Neuronal stem cell (in vitro differentiated cells): ENCODE data around the gene BRD1.

ENCODE experiments used
- DNase-seq: peaks from one replicate; pipeline ENCODE4 v3.0.0-alpha.2; 2013; ENCODE audit warnings: low spot score
- H2AFZ ChIP-seq: one replicate; pipeline ENCODE4 v1.6.1; 2013; ENCODE audit warnings: mild to moderate bottlenecking, low read length, inconsistent platforms
- H2AK5ac ChIP-seq: 2 replicates; pipeline ENCODE4 v1.6.1; 2013; ENCODE audit warnings: low read depth, mild to moderate bottlenecking, inconsistent platforms, low read length, moderate library complexity, mixed read lengths
- H2BK120ac ChIP-seq: 2 replicates; pipeline ENCODE4 v1.6.1; 2013; ENCODE audit warnings: low read depth, mild to moderate bottlenecking, inconsistent platforms, low read length, moderate library complexity, mixed read lengths
- H2BK12ac ChIP-seq: one replicate; pipeline ENCODE4 v1.6.1; 2013; ENCODE audit warnings: low read length, inconsistent platforms
- H2BK15ac ChIP-seq: 2 replicates; pipeline ENCODE4 v1.6.1; 2013; ENCODE audit warnings: mild to moderate bottlenecking, low read length, inconsistent platforms, mixed read lengths
- H2BK5ac ChIP-seq: one replicate; pipeline ENCODE4 v1.6.1; 2013; ENCODE audit warnings: inconsistent platforms, mild to moderate bottlenecking, low read length, moderate library complexity
- H3K14ac ChIP-seq: one replicate; pipeline ENCODE4 v1.6.1; 2013; ENCODE audit warnings: low read length, inconsistent platforms
- H3K18ac ChIP-seq: 2 replicates; pipeline ENCODE4 v1.6.1; 2013; ENCODE audit warnings: low read length, inconsistent platforms
- H3K23ac ChIP-seq: 2 replicates; pipeline ENCODE4 v1.6.1; 2013; ENCODE audit warnings: low read depth, mild to moderate bottlenecking, mixed read lengths, low read length, inconsistent platforms; ENCODE audit not compliant: poor library complexity
- H3K27ac ChIP-seq: replicated peaks from 3 replicates; pipeline ENCODE4 v1.5.1; 2013; ENCODE audit warnings: low read length, inconsistent platforms
- H3K27me3 ChIP-seq, 3 experiments: 2 replicates each; pipeline ENCODE4 v1.6.1; 2013; ENCODE audit warnings: low read length in 3 of 3, mild to moderate bottlenecking in 2 of 3, inconsistent platforms in 1 of 3, low read depth in 1 of 3, mixed read lengths in 1 of 3, moderate library complexity in 1 of 3; ENCODE audit not compliant: control insufficient read depth in 3 of 3, insufficient read depth in 3 of 3
- H3K36me3 ChIP-seq, 2 donors: replicated peaks in 1 of 2; 2 replicates each; pipeline ENCODE4 v1.6.1; 2013; ENCODE audit warnings: low read length in 2 of 2; ENCODE audit not compliant: control insufficient read depth in 2 of 2, insufficient read depth in 2 of 2
- H3K4ac ChIP-seq: 2 replicates; pipeline ENCODE4 v1.6.1; 2013; ENCODE audit warnings: inconsistent platforms, mild to moderate bottlenecking, low read length, moderate library complexity
- H3K4me1 ChIP-seq, 2 donors: 1 replicate in 1 of 2; 2 replicates in 1 of 2; pipeline ENCODE4 v1.6.1; 2013; ENCODE audit warnings: low read length in 2 of 2, low read depth in 1 of 2; ENCODE audit not compliant: control insufficient read depth in 2 of 2, insufficient read depth in 1 of 2
- H3K4me2 ChIP-seq: one replicate; pipeline ENCODE4 v1.6.1; 2013; ENCODE audit warnings: mild to moderate bottlenecking, low read length, inconsistent platforms; ENCODE audit not compliant: insufficient read depth, poor library complexity, severe bottlenecking
- H3K4me3 ChIP-seq, 2 donors: 2 replicates each; pipeline ENCODE4 v1.5.1; 2013; ENCODE audit warnings: low read length in 2 of 2, mild to moderate bottlenecking in 2 of 2, inconsistent platforms in 1 of 2, moderate library complexity in 1 of 2
- H3K79me1 ChIP-seq: one replicate; pipeline ENCODE4 v1.6.1; 2013; ENCODE audit warnings: low read depth, mild to moderate bottlenecking, inconsistent platforms, low read length, moderate library complexity
- H3K9ac ChIP-seq: one replicate; pipeline ENCODE4 v1.6.1; 2013; ENCODE audit warnings: mild to moderate bottlenecking, low read depth, low read length, inconsistent platforms; ENCODE audit not compliant: poor library complexity
- H3K9me3 ChIP-seq, 2 donors: replicated peaks in 1 of 2; 2 replicates each; pipeline versions ENCODE3 to v1.6.1; 2013; ENCODE audit warnings: low read length in 2 of 2, mild to moderate bottlenecking in 2 of 2, inconsistent platforms in 1 of 2, low read depth in 1 of 2, mixed read lengths in 1 of 2, moderate library complexity in 1 of 2; ENCODE audit not compliant: control insufficient read depth in 2 of 2, insufficient read depth in 1 of 2
- H4K8ac ChIP-seq: one replicate; pipeline ENCODE4 v1.6.1; 2013; ENCODE audit warnings: low read depth, mild to moderate bottlenecking, inconsistent platforms, low read length, moderate library complexity
- H4K91ac ChIP-seq: one replicate; pipeline ENCODE4 v1.6.1; 2013; ENCODE audit warnings: low read length, low read depth, mild to moderate bottlenecking, inconsistent platforms; ENCODE audit not compliant: poor library complexity
- WGBS, 2 donors: extraction: QIAGEN DNeasy Blood & Tissue Kit; methylation state at CpG; one replicate each; pipeline ENCODE4 v1.1.7; 2013; ENCODE audit warnings: missing lambda C conversion rate in 2 of 2, mixed read lengths in 1 of 2; ENCODE audit not compliant: insufficient read length in 2 of 2, insufficient replicate concordance in 1 of 2; ENCODE audit errors: extremely low coverage in 2 of 2; 5-methylcytosine and 5-hydroxymethylcytosine counted together

Gene BRD1

DNA sequence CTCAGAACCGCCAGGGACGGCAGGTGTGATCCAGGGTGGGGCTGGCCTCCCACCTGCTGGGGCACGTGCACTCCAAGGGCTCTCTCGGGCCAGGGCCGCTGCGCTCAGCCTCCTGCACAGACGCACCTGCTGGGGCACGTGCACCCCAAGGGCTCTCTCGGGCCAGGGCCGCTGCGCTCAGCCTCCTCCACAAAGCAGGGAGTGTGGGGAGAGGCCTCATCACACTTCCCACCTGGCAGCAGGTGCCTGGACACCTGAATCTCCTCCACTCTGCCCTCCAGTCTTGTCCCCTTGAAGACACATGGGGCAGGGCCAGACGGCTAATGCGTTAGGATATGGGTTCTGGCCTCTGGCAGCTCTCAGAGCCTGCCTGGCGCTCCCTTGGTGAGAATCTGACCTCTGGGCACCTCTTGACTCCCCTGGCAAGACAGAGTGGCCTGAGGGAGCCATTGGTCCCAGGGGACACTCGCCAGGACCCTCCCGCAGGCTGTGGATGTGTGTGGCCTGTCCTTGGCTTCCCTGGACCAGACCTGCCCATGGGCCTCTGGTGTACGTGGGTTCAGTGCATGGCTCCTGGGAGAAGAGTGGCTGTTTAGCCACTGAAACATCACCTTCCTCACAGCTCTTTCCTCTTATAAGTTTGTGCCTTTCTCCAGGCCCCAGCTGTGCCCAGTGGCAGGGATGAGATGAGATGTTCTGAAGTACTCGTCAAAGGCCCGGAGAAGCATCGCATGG is 73.5 kb downstream of the BRD1 start:
- H3K9ac ChIP-seq: no peak overlapping the region
- H3K4me3 ChIP-seq: peak overlapping the region in 1 of 2 donors; percentile 9
- peak overlapping the region; percentile 76 for H3K18ac ChIP-seq
- H3K27me3 ChIP-seq: peaks cover 0 to 3% (median 0%) of the 10 kb centered on the region in 3 experiments
- H3K23ac ChIP-seq: peak overlapping the region; percentile 85
- H3K36me3 ChIP-seq: no peaks in the 10 kb centered on the region
- H3K14ac ChIP-seq: peak overlapping the region; percentile 56
- H4K8ac ChIP-seq: no peak overlapping the region
- no peak overlapping the region for H3K4ac ChIP-seq
- H2AK5ac ChIP-seq: peak overlapping the region; percentile 79
- H2BK12ac ChIP-seq: no peak overlapping the region
- peaks cover 14% of the 10 kb centered on the region in 2 donors for H3K4me1 ChIP-seq
- H3K79me1 ChIP-seq: no peaks in the 10 kb centered on the region
- no peak overlapping the region for H3K4me2 ChIP-seq
- H3K27ac ChIP-seq: no peak overlapping the region
- H2BK5ac ChIP-seq: peak overlapping the region; percentile 39
- no peak overlapping the region for H2AFZ ChIP-seq
- DNase-seq: no peak
- peak overlapping the region; percentile 92 for H4K91ac ChIP-seq
- H2BK120ac ChIP-seq: peak overlapping the region; percentile 47
- H2BK15ac ChIP-seq: peak overlapping the region; percentile 78
- H3K9me3 ChIP-seq: peaks cover 5% of the 10 kb centered on the region in 2 donors
- WGBS, 2 donors: no CpG with 5 or more reads among the region's 20 CpGs

DNA sequence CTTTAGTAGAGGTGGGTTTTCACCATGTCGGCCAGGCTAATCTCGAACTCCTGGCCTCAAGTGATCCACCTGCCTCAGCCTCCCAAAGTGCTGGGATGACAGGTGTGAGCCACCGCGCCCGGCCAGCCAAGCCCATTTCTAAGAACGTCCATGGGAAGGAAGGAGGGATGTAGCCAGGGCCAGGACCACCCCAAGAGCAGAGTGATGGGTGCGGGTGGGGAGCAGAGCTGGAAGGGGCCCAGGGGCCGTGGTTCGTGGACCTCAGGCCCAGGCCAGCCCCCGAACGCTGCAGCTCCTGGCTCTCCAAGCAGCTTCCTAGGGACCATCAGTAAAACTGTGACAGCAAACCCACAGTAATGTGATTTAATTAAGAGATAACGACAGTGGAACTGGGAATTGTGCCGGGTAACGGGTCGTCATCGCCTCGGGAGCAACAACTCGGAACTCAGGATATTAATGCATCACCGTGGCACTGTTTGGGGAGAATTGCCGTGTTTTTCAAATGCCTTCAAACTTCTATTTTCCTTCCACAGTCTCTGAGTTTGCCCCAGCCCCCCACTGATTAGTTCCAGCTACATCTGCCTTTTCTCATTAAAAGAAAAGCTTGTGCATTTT is 74.3 kb downstream of the BRD1 start:
- Histone ChIP-seq H3K79me1 (no peaks in the 10 kb centered on the region), H2BK12ac (no peak overlapping the region), H3K4me3 (no peak overlapping the region), H3K4me1 (peaks cover 14% of the 10 kb centered on the region in 2 donors), H3K4ac (no peak overlapping the region), H2AFZ (no peak overlapping the region), H3K36me3 (no peaks in the 10 kb centered on the region), H3K4me2 (no peak overlapping the region), H2BK15ac (no peak overlapping the region), H3K18ac (no peak overlapping the region), H3K27me3 (peaks cover 0 to 3% (median 0%) of the 10 kb centered on the region in 3 experiments), H3K9ac (no peak overlapping the region), H2BK120ac (no peak overlapping the region), H3K14ac (no peak overlapping the region), H3K23ac (no peak overlapping the region), H4K91ac (no peak overlapping the region), H3K9me3 (peaks cover 5% of the 10 kb centered on the region in 2 donors), H3K27ac (no peak overlapping the region), H4K8ac (no peak overlapping the region), H2BK5ac (no peak overlapping the region), H2AK5ac (peak overlapping the region; percentile 70)
- WGBS, 2 donors: no CpG with 5 or more reads among the region's 20 CpGs
- DNase-seq: no peak

DNA sequence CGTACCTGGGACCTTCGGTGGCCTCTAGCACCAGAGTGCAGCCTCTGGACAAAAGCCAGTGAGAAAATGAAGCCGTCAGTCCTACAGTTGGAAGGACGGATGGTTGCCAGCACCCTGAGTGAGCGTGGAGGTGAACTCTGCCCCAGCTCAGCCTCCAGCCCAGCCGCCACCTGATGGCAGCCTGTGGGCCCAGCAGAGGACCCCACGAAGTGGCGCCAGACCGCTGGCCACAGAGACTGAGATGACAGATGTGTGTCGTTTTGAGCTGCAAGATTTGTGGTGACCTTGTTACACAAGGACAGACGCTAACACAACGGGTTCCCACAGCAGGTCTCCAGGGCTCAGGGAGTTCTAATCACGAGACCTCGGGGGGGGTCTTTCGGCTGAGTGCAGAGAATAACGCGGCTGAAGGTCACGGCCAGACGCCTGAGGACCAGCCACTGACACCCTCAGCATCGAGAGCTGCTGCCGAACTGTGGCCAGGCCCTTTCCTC is 75.0 kb downstream of the BRD1 start:
- no peak overlapping the region for H2BK5ac ChIP-seq
- H3K4me2 ChIP-seq: no peak overlapping the region
- peak overlapping the region; percentile 70 for H3K18ac ChIP-seq
- peak overlapping the region; percentile 63 for H3K14ac ChIP-seq
- no peak overlapping the region for H2BK12ac ChIP-seq
- no peaks in the 10 kb centered on the region for H3K79me1 ChIP-seq
- H3K27ac ChIP-seq: no peak overlapping the region
- H3K4me1 ChIP-seq: peaks cover 14% of the 10 kb centered on the region in 2 donors
- no CpG with 5 or more reads among the region's 21 CpGs for WGBS, 2 donors
- no peak overlapping the region for H4K8ac ChIP-seq
- H3K9me3 ChIP-seq: peaks cover 6 to 8% of the 10 kb centered on the region in 2 donors
- no peak overlapping the region for H4K91ac ChIP-seq
- peak overlapping the region; percentile 19 for H2BK15ac ChIP-seq
- no peaks in the 10 kb centered on the region for H3K36me3 ChIP-seq
- H3K4ac ChIP-seq: no peak overlapping the region
- H2BK120ac ChIP-seq: no peak overlapping the region
- DNase-seq: no peak
- peaks cover 0 to 3% (median 0%) of the 10 kb centered on the region in 3 experiments for H3K27me3 ChIP-seq
- peak overlapping the region; percentile 40 for H2AK5ac ChIP-seq
- H2AFZ ChIP-seq: peak overlapping the region; percentile 22
- no peak overlapping the region for H3K4me3 ChIP-seq
- H3K23ac ChIP-seq: peak overlapping the region; percentile 73
- H3K9ac ChIP-seq: peak overlapping the region; percentile 53

DNA sequence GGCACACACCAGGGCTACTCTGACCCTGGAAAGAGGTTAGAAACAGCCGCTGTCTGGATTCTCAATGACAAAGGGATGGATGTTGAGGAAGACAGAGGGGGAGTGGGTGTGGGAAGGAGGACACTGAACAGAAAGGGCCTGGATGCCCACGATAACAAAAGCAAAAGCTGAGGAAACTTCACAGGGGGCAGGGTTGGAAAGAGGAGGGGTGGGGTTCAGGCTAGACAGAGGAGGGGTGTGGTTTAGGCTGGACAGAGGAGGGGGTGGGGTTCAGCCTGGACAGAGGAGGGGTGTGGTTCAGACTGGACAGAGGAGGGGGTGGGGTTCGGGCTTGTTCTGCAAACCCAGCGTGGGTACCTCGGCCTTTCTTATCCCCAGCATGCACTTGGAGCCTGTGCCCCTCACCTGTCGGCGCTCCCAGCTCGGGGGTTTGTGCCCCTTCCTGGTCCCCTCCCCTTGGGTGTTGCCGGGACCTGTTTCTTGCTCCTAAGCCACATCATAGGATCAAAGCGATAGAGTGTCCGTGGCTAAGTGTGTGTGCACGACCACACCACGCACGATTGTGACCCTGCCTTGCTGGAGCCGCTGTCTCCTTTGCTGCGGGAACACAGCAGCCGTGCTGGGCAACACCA is 75.6 kb downstream of the BRD1 start:
- H2BK15ac ChIP-seq: peak overlapping the region; percentile 19
- no peak overlapping the region for H2BK120ac ChIP-seq
- H3K4me2 ChIP-seq: no peak overlapping the region
- H3K9me3 ChIP-seq: peaks cover 8 to 9% of the 10 kb centered on the region in 2 donors
- no peak overlapping the region for H2BK5ac ChIP-seq
- DNase-seq: no peak
- no peak overlapping the region for H3K4ac ChIP-seq
- H4K91ac ChIP-seq: no peak overlapping the region
- H2BK12ac ChIP-seq: peak overlapping the region; percentile 94
- no peaks in the 10 kb centered on the region for H3K79me1 ChIP-seq
- H3K36me3 ChIP-seq: no peaks in the 10 kb centered on the region
- peak overlapping the region; percentile 73 for H3K23ac ChIP-seq
- peak overlapping the region; percentile 70 for H3K18ac ChIP-seq
- WGBS, 2 donors: no CpG with 5 or more reads among the region's 17 CpGs
- peak overlapping the region; percentile 49 for H2AFZ ChIP-seq
- H2AK5ac ChIP-seq: peak overlapping the region; percentile 53
- peak overlapping the region; percentile 53 for H3K9ac ChIP-seq
- H3K27me3 ChIP-seq: peaks cover 0 to 3% (median 0%) of the 10 kb centered on the region in 3 experiments
- H3K27ac ChIP-seq: no peak overlapping the region
- H3K4me1 ChIP-seq: peaks cover 14% of the 10 kb centered on the region in 2 donors
- H3K14ac ChIP-seq: peak overlapping the region; percentile 63
- H3K4me3 ChIP-seq: no peak overlapping the region
- no peak overlapping the region for H4K8ac ChIP-seq
